ENCODE measurements around the gene LRPAP1. TPM values are rescaled to one million over a fixed set of nuclear protein-coding genes. Genes with fewer than 3 reads are reported as not detected.
"Not testable (repeated sequence)": the region's sequence is repeated elsewhere in the genome, so short reads cannot be mapped to it uniquely, and the experiment has no call there.

LRPAP1 gene
- total RNA-seq, 2 experiments from 2014 or later, result 73.1 to 76.6 TPM

DNA sequence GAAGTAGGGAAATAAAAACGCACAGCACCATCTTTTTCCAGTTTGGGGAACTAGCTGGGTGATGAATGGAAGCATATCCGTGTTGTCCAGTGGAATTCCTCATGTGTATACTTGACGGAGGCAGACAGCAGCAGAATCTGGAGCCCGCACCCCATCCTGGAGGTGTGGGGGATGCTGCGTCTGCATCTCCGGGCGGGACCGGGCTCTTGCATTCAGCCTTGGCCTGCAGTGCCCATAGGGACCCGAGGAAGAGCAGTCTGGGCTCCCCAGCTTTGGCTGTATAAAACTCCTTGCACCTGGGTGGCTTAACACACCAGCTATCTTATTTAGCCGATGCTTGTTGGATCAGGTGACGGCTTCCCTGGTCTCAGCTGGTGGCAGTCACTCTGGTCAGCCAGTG, 39.7 kb upstream of the LRPAP1 start:
- Mint-ChIP-seq H3K4me3 (no peak overlapping the region), H3K36me3 (no peaks in the 10 kb centered on the region), H3K4me1 (no peaks in the 10 kb centered on the region), H3K9me3 (no peaks in the 10 kb centered on the region), H3K27me3 (peaks cover 2% of the 10 kb centered on the region), H3K27ac (no peak overlapping the region)
- DNase-seq (no peak), ATAC-seq (ENCODE audit: low read depth) (no peak)
- POLR2A ChIA-PET, result no interaction called here

DNA sequence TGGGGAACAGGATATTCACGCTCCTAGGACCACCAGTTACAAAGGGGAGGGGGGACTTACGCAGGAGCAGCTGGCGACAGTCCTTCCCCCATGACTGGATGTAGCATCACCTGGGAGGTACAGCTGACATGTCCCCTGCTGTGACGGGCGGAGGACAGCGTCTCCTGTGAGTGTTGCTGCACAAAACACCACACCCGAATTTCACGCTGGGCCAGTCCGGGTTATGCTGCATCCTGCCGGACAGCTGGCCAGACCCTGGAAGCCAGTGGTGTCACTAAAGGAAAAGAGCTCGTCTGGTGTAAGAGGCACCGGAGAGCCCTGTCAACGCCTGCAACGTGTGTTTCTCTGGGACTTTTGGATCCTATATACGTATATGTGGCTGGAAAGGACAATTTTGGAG, 38.7 kb upstream of the LRPAP1 start:
- H3K27me3 Mint-ChIP-seq; POLR2A ChIA-PET; H3K4me3 Mint-ChIP-seq; H3K36me3 Mint-ChIP-seq; H3K9me3 Mint-ChIP-seq; H3K27ac Mint-ChIP-seq; ATAC-seq (ENCODE audit: low read depth); DNase-seq; H3K4me1 Mint-ChIP-seq: not testable (repeated sequence)

DNA sequence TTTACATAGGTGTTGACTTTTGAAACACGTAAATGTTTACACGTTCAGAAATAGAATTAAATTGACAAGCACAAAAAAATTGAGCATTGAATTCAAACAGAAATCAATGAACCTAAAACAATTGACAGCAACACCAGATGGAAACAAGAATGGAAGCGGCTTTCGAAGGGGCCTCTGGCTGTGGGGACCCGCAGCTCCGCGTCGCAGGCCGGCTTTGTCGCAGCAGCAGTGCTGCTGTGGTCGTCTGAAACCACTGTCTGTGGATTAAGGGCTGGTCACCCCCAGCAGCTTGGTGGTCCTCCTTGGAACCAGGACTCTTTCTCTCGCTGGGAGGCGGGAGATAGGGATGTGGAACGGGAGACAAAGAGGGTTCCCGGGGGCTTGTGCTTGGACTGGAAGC, 37.4 kb upstream of the LRPAP1 start:
- H3K9me3 Mint-ChIP-seq; H3K27ac Mint-ChIP-seq; POLR2A ChIA-PET; H3K27me3 Mint-ChIP-seq; H3K4me3 Mint-ChIP-seq; DNase-seq; ATAC-seq (ENCODE audit: low read depth); H3K4me1 Mint-ChIP-seq; H3K36me3 Mint-ChIP-seq: not testable (repeated sequence)

DNA sequence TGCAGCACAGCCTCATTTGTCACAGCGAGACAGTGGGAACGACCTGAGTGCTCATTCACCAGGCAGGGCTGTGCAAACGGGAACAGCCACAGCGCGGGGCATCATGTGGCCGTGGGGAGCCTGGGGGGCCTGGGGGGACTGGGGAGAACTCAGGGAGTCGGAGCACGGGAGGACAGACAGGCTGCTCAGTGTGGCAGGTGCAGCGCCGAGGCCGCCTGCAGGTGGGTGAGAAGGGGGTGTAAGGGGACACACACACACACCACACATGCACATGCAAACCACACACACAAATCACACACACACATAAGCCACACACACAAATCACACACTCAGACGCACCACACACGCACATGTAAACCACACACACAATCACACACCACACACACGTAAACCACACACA, 34.5 kb upstream of the LRPAP1 start:
- H3K27ac Mint-ChIP-seq; H3K36me3 Mint-ChIP-seq; H3K9me3 Mint-ChIP-seq; H3K4me3 Mint-ChIP-seq; H3K27me3 Mint-ChIP-seq; ATAC-seq (ENCODE audit: low read depth); POLR2A ChIA-PET; H3K4me1 Mint-ChIP-seq: not testable (repeated sequence)
- peak; percentile 15 for DNase-seq

DNA sequence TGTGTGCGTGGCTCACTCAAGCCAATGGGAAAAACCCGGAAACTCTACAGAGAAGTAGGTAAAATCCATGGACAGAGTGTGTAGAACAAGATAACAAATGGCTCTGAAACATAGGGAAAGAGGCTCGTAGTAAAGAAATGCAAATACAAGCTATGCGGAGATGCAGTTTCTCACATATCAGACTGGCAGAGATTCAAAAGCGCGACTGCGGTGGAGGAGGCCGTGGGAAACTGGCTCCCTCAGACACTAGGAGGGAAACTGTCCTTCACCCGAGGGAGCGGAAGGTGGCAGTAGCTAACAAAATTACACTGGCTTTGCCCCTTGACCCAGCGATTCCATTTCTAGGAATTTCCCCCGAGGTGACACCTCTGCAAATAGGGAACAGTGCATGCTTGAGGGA, 34.1 kb upstream of the LRPAP1 start:
- H3K27ac Mint-ChIP-seq; POLR2A ChIA-PET; ATAC-seq (ENCODE audit: low read depth); H3K4me1 Mint-ChIP-seq; H3K4me3 Mint-ChIP-seq; H3K36me3 Mint-ChIP-seq; DNase-seq; H3K9me3 Mint-ChIP-seq; H3K27me3 Mint-ChIP-seq: not testable (repeated sequence)

DNA sequence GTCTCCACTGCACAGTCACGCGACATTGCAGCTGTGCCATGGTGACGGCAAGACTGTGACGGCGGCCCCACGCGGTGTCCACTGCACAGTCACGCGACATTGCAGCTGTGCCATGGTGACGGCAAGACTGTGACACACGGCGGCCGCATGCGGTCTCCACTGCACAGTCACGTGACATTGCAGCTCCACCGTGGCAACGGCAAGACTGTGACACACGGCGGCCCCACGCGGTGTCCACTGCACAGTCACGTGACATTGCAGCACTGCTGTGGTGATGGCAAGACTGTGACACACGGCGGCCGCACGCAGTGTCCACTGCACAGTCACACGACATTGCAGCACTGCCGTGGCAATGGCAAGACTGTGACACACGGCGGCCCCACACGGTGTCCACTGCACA, 32.7 kb upstream of the LRPAP1 start:
- H3K4me1 Mint-ChIP-seq; POLR2A ChIA-PET; H3K9me3 Mint-ChIP-seq; H3K36me3 Mint-ChIP-seq; ATAC-seq (ENCODE audit: low read depth); H3K27me3 Mint-ChIP-seq; H3K27ac Mint-ChIP-seq; H3K4me3 Mint-ChIP-seq: not testable (repeated sequence)
- peak; percentile 15 for DNase-seq

DNA sequence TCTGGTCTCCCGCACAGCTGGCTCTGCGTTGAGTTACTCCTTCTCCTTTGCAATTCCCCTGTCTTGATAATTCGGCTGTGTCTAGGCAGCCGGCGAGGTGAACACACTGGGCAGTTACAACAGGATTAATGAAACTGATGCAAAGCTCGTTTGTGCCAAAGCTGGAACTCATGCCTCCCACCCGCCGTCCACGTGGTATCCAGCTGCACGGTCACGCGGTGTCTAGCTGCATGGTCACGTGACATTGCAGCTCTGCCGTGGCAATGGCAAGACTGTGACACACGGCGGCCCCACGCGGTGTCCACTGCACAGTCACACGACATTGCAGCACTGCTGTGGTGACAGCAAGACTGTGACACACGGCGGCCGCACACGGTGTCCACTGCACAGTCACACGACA, 31.2 kb upstream of the LRPAP1 start:
- DNase-seq (peak; percentile 10), ATAC-seq (ENCODE audit: low read depth) (no peak)
- POLR2A ChIA-PET, result no interaction called here
- no peak overlapping the region for H3K4me3 Mint-ChIP-seq
- no peaks in the 10 kb centered on the region for H3K27me3 Mint-ChIP-seq
- no peaks in the 10 kb centered on the region for H3K36me3 Mint-ChIP-seq
- H3K27ac Mint-ChIP-seq, result no peak overlapping the region
- no peaks in the 10 kb centered on the region for H3K4me1 Mint-ChIP-seq
- no peaks in the 10 kb centered on the region for H3K9me3 Mint-ChIP-seq

DNA sequence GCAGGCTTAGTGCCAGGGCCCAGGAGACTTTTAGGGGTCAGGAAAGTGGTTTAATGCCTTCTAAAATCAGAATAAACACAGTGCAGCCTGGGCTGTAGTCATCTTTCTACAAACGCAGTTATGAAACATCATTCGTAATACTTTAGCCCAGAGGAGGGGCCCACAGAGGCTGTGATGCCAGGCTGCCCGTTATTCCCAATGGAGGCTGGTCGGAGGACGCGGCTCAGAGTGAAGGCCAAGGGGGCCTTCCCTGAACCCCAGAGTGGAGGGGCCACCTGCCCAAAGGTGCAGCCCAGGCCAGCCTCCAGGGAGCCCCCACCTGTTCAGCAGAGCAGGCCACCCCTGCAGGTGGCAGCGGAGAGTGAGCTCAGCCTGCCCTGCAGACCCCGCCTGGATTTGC, 29.9 kb upstream of the LRPAP1 start:
- H3K4me3 Mint-ChIP-seq; ATAC-seq (ENCODE audit: low read depth); H3K27me3 Mint-ChIP-seq; H3K9me3 Mint-ChIP-seq; H3K27ac Mint-ChIP-seq; POLR2A ChIA-PET; H3K4me1 Mint-ChIP-seq; H3K36me3 Mint-ChIP-seq; DNase-seq: not testable (repeated sequence)

DNA sequence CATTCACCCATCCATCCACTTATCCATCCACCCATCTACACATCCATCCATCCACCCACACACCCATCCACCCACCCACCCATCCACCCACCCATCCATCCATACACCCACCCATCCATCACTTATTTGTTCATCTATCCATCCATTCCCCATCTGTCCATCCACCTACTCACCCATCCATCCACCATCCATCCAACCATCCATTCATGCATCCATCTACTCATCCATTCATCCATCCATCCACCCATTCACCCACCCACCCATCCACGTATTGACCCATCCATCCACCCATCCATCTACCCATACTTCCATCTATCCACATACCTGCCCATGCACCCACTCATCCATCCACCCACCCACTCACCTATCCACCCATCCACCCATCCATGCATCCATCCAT, 28.2 kb upstream of the LRPAP1 start:
- H3K36me3 Mint-ChIP-seq; ATAC-seq (ENCODE audit: low read depth); H3K27ac Mint-ChIP-seq; H3K4me3 Mint-ChIP-seq; H3K4me1 Mint-ChIP-seq; H3K9me3 Mint-ChIP-seq; DNase-seq; H3K27me3 Mint-ChIP-seq; POLR2A ChIA-PET: not testable (repeated sequence)

DNA sequence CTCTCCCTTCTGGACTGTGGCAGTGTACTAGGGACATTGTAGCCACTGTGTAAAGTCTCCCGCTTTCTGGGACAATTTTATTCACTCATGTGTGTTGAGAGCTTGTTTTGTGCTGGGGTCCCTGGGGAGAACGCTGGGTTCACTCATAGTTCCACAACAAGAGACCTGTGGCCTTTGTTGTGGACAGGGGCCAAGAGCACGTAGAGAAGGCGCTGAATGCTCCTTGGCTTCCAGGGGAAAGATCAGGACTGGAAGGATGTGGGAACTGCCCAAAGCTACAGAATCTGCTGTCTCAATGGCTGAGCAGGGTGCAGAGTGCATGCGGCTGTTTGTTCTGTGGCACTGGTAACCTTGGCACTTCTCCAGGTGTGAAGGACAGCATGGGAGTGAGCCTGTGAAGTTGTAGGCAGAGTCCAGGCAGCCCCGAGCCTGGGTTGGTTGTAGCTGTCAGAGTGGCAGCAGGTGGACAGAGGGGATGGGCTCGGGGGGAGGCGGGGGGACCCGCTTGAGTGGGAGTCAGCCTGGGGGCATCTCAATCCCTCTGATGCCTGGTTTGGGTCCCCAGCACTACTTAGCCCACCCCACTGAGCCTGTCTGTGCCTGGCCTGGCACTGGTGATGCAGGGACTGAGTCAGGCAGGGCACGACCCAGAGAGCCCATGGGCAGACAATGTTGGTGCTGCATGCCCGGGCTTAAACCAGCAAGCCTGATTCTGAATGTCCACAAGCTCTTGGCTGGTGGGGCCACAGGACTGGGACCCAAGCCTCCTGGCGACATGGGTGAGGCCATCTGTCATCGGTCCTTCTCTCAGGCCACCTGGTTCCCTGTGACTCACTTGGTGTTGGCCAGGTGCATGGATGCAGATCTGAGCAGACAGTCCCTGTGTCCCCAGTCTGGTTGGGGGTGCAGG, 27.4 kb upstream of the LRPAP1 start:
- H3K9me3 Mint-ChIP-seq; H3K27me3 Mint-ChIP-seq; H3K27ac Mint-ChIP-seq; H3K4me3 Mint-ChIP-seq; ATAC-seq (ENCODE audit: low read depth); POLR2A ChIA-PET; H3K4me1 Mint-ChIP-seq; DNase-seq; H3K36me3 Mint-ChIP-seq: not testable (repeated sequence)

DNA sequence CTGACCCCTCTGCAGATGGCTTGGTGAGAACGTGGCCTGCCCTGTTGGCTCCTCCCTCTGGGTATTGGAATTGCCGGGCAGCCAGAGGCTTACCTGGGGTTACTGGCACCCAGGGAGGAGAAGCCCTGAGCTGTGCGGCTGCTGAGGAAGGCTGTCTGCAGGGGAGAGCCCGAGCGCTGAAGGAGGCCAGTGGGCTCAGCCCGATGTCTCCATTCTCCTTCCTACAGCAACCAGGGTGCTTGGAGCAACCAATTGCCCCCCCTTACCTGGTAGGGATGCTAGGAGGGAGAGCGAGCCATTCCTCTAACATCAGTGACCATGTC, 26.3 kb upstream of the LRPAP1 start:
- H3K27ac Mint-ChIP-seq; H3K9me3 Mint-ChIP-seq; H3K36me3 Mint-ChIP-seq; ATAC-seq (ENCODE audit: low read depth); POLR2A ChIA-PET; DNase-seq; H3K27me3 Mint-ChIP-seq; H3K4me1 Mint-ChIP-seq; H3K4me3 Mint-ChIP-seq: not testable (repeated sequence)

DNA sequence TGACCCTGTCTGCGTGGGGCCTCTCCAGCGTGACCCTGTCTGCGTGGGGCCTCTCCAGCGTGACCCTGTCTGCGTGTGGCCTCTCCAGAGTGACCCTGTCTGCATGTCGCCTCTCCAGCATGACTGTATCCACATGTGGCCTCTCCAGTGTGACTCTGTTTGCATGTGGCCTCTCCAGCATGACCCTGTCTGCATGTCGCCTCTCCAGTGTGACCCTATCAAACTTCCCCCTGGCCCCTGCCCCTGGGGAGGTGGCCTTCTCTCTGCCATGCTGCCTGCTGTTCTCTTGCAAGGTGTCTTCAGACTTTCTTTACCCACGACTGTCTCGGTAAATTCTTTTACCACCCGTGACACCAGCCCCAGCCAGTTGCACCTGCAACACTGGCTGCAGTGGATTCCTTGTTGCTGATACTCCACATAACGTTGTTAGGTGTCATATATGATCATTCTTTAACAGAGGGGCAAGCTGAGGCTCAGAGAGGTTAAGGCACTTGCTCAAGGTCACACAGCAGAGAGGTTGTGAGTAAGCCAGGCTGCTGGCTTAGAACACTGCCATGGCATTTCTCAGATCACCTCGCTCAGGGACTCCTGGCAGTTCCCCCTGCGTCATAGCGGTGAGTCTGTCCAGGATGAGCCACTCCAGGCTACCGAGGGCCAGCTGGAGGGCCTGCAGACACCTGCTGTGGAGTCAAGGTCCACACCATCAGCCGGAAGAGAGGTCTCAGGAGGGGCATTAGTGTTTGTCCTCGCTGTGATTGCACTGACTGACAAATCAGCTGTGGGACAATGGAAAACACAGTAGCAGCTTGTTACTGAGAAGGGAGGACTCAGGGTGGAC, 25.7 kb upstream of the LRPAP1 start:
- H3K4me3 Mint-ChIP-seq; H3K9me3 Mint-ChIP-seq; H3K4me1 Mint-ChIP-seq; POLR2A ChIA-PET; H3K27ac Mint-ChIP-seq; H3K36me3 Mint-ChIP-seq; H3K27me3 Mint-ChIP-seq; ATAC-seq (ENCODE audit: low read depth): not testable (repeated sequence)
- peak; percentile 15 for DNase-seq

DNA sequence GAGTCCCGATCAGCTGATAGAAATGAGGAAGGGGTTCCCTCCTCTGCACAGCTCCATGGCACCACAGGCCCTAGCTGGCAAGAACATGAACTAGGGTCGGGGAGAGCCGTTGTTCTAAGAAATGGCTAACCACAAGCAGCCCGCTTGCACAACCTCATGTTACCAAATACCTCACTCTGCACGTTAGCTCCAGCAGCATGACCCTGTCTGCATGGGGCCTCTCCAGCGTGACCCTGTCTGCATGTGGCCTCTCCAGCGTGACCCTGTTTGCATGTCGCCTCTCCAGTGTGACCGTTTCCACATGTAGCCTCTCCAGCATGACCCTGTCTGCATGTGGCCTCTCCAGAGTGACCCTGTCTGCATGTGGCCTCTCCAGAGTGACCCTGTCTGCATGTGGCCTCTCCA, 24.9 kb upstream of the LRPAP1 start:
- H3K27ac Mint-ChIP-seq; H3K27me3 Mint-ChIP-seq; DNase-seq; H3K9me3 Mint-ChIP-seq; H3K4me1 Mint-ChIP-seq; ATAC-seq (ENCODE audit: low read depth); H3K4me3 Mint-ChIP-seq; POLR2A ChIA-PET; H3K36me3 Mint-ChIP-seq: not testable (repeated sequence)

DNA sequence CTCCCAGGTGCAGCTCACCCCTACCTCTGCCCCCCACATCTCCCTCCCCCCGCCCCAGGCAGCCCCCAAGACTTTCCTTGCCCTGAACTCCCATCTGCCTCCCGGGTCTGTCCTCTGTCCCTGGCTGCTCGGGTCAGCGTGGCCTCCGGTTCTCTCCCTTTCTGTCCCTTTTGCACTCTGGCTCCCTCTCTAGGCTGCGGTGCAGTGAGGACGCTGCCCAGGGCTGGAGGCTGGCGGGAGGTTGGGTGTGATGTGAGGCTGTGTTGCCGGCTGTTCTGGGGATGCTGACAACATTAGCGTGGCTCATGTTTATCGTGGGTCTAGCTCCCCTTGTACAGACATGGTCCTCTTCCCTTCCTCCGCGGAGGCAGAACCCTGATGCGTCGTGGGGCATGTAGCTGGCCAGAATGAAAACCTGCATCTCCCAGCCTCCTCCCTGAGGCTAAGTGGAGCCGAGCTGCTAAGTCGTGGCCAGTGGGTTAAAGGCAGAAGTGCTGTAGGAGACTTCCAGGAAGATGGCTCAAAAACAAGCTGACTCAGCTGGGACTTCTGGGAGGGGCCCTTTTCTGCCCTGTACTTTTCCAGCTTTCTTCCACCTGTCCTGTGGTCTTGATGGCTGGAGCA, 24.1 kb upstream of the LRPAP1 start:
- H3K4me1 Mint-ChIP-seq; ATAC-seq (ENCODE audit: low read depth); DNase-seq; H3K9me3 Mint-ChIP-seq; H3K36me3 Mint-ChIP-seq; H3K27me3 Mint-ChIP-seq; H3K27ac Mint-ChIP-seq; POLR2A ChIA-PET: not testable (repeated sequence)
- peak overlapping the region; percentile 13 for H3K4me3 Mint-ChIP-seq
